CD14-positive monocyte (primary cell): Measurements from ENCODE around the gene MVP. TPM values are rescaled to one million over a fixed set of nuclear protein-coding genes. Genes with fewer than 3 reads are reported as not detected.

ENCODE experiments used
- DNase-seq, 3 donors: peaks; one replicate each; pipeline ENCODE4 v3.0.0-alpha.2; 2011 to 2022
- H2AFZ ChIP-seq: 2 replicates; pipeline ENCODE4 v1.6.0; 2012; ENCODE audit warnings: mild to moderate bottlenecking, low read depth, low read length, inconsistent platforms; ENCODE audit not compliant: insufficient read depth, poor library complexity, severe bottlenecking
- H3K27ac ChIP-seq, 2 donors: 1 replicate in 1 of 2; 2 replicates in 1 of 2; pipeline ENCODE4 v1.5.1; 2012 to 2013; ENCODE audit warnings: low read length in 2 of 2, control low read depth in 1 of 2, inconsistent platforms in 1 of 2, low read depth in 1 of 2, mild to moderate bottlenecking in 1 of 2
- H3K27me3 ChIP-seq, 2 donors: one replicate each; pipeline versions ENCODE4 v1.6.0 to v1.6.1; 2011 to 2013; ENCODE audit warnings: low read length in 2 of 2; ENCODE audit not compliant: control insufficient read depth in 2 of 2, insufficient read depth in 2 of 2
- H3K36me3 ChIP-seq, 2 donors: replicated peaks in 1 of 2; 1 replicate in 1 of 2; 2 replicates in 1 of 2; pipeline versions ENCODE4 v1.5.1 to v1.6.1; 2012 to 2013; ENCODE audit warnings: low read length in 2 of 2, control low read depth in 1 of 2, inconsistent platforms in 1 of 2, mild to moderate bottlenecking in 1 of 2; ENCODE audit not compliant: insufficient read depth in 2 of 2, control insufficient read depth in 1 of 2
- H3K4me1 ChIP-seq, 2 donors: 1 replicate in 1 of 2; 2 replicates in 1 of 2; pipeline versions ENCODE4 v1.5.1 to v1.6.1; 2012 to 2013; ENCODE audit warnings: low read length in 2 of 2, control low read depth in 1 of 2, inconsistent platforms in 1 of 2, mild to moderate bottlenecking in 1 of 2, moderate library complexity in 1 of 2; ENCODE audit not compliant: insufficient read depth in 2 of 2, control insufficient read depth in 1 of 2
- H3K4me2 ChIP-seq: replicated peaks from 2 replicates; pipeline ENCODE3; 2012; ENCODE audit warnings: low read length, moderate library complexity, mild to moderate bottlenecking; ENCODE audit not compliant: poor library complexity, severe bottlenecking; ENCODE audit errors: extremely low read depth
- H3K4me3 ChIP-seq, 3 experiments: fragments of 200-600 bp in 1 of 3; sonication (generic) in 1 of 3; replicated peaks in 1 of 3; 1 replicate in 2 of 3; 2 replicates in 1 of 3; pipeline ENCODE4 v1.5.1; 2011 to 2013; ENCODE audit warnings: low read length in 3 of 3, mild to moderate bottlenecking in 3 of 3, control low read depth in 2 of 3, low read depth in 2 of 3, inconsistent platforms in 1 of 3, moderate library complexity in 1 of 3
- H3K79me2 ChIP-seq: 2 replicates; pipeline ENCODE4 v1.6.0; 2012; ENCODE audit warnings: mild to moderate bottlenecking, control low read depth, inconsistent platforms, low read length, moderate library complexity; ENCODE audit not compliant: insufficient read depth
- H3K9ac ChIP-seq: 2 replicates; pipeline ENCODE4 v1.6.0; 2017; ENCODE audit warnings: low read length, mild to moderate bottlenecking; ENCODE audit not compliant: insufficient read depth, poor library complexity, severe bottlenecking
- H3K9me3 ChIP-seq, 2 donors: replicated peaks in 1 of 2; 1 replicate in 1 of 2; 2 replicates in 1 of 2; pipeline versions ENCODE4 v1.5.1 to v1.6.1; 2012 to 2013; ENCODE audit warnings: low read length in 2 of 2, control low read depth in 1 of 2; ENCODE audit not compliant: control insufficient read depth in 1 of 2, insufficient read depth in 1 of 2
- H4K20me1 ChIP-seq: 2 replicates; pipeline ENCODE4 v1.6.0; 2012; ENCODE audit warnings: mild to moderate bottlenecking, low read length, control low read depth, moderate library complexity; ENCODE audit not compliant: insufficient read depth
- H3K27ac Mint-ChIP-seq, 7 donors: one replicate each; pipeline ENCODE4 v1.8.0; 2020; ENCODE audit warnings: mild to moderate bottlenecking in 7 of 7, mixed read lengths in 7 of 7, moderate library complexity in 6 of 7, inconsistent platforms in 2 of 7
- H3K27me3 Mint-ChIP-seq, 3 donors: one replicate each; pipeline ENCODE4 v1.8.0; 2021 to 2022; ENCODE audit warnings: low read depth in 3 of 3, mild to moderate bottlenecking in 3 of 3, mixed read lengths in 3 of 3, moderate library complexity in 3 of 3, inconsistent platforms in 1 of 3
- H3K36me3 Mint-ChIP-seq, 2 donors: one replicate each; pipeline ENCODE4 v1.8.0; 2020; ENCODE audit warnings: mixed read lengths in 2 of 2, inconsistent platforms in 1 of 2, mild to moderate bottlenecking in 1 of 2
- H3K4me1 Mint-ChIP-seq: one replicate; pipeline ENCODE4 v1.8.0; 2020; ENCODE audit warnings: mild to moderate bottlenecking, mixed read lengths
- H3K4me3 Mint-ChIP-seq, 2 donors: one replicate each; pipeline ENCODE4 v1.8.0; 2020; ENCODE audit warnings: mild to moderate bottlenecking in 2 of 2, mixed read lengths in 2 of 2, moderate library complexity in 1 of 2
- H3K9me3 Mint-ChIP-seq, 7 donors: one replicate each; pipeline ENCODE4 v1.8.0; 2020 to 2022; ENCODE audit warnings: mixed read lengths in 7 of 7, mild to moderate bottlenecking in 6 of 7, moderate library complexity in 6 of 7, inconsistent platforms in 2 of 7
- WGBS: methylation state at CpG from one replicate; pipeline ENCODE4 v1.1.5; 2013; ENCODE audit warnings: missing lambda C conversion rate; ENCODE audit not compliant: insufficient coverage; 5-methylcytosine and 5-hydroxymethylcytosine counted together
- intact Hi-C, 2 donors: fragments of 100-400 bp; cut with micrococcal nuclease; formaldehyde crosslinking; loops; one replicate each; pipeline versions ENCODE4 v1.15.0 to v1.15.1; 2023
- polyA plus RNA-seq, 3 donors: library from polyadenylated mRNA; depleted of rRNA in 1 of 3; unstranded in 2 of 3; stranded (reverse) in 1 of 3; fragments of 300-500 nt in 2 of 3; fragments of >200 nt in 1 of 3; fragmentation: Illumina TruSeq in 2 of 3; gene quantifications; 1 replicate in 2 of 3; 2 replicates in 1 of 3; pipeline ENCODE4 v1.2.3, GENCODE V29; 2012 to 2021
- TF ChIP-seq, protein P1 (sequence below): fragments of 200-600 bp; IDR thresholded peaks from one replicate; pipeline ENCODE4 v1.8.0; 2022; ENCODE audit warnings: antibody characterized with exemption, mild to moderate bottlenecking

Gene MVP
- polyA plus RNA-seq, 3 donors = 146 to 274 (median 185) TPM

DNA sequence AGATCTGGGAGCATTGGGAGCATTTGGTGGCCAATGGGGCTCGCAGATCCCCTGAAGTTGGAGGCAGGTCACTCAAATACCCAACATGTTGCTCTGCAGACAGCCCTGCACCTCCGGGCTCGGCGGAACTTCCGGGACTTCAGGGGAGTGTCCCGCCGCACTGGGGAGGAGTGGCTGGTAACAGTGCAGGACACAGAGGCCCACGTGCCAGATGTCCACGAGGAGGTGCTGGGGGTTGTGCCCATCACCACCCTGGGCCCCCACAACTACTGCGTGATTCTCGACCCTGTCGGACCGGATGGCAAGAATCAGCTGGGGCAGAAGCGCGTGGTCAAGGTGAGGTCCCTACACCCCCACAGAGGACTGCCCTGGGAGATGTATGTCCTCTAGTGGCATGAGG lies 16.4 kb downstream of the MVP start:
- H3K4me2 ChIP-seq = no peak overlapping the region
- intact Hi-C loops = no loop called here
- H3K79me2 ChIP-seq = no peaks in the 10 kb centered on the region
- DNase-seq = no peak
- H3K27ac ChIP-seq = no peak overlapping the region
- H3K36me3 Mint-ChIP-seq = peaks cover 80 to 100% of the 10 kb centered on the region in 2 donors
- over 99% methylated on average over 15 of the region's 15 CpGs for WGBS
- H3K9me3 Mint-ChIP-seq = no peaks in the 10 kb centered on the region
- no peak overlapping the region for H2AFZ ChIP-seq
- no peak overlapping the region for H3K4me3 ChIP-seq
- TF ChIP-seq, protein P1, sequence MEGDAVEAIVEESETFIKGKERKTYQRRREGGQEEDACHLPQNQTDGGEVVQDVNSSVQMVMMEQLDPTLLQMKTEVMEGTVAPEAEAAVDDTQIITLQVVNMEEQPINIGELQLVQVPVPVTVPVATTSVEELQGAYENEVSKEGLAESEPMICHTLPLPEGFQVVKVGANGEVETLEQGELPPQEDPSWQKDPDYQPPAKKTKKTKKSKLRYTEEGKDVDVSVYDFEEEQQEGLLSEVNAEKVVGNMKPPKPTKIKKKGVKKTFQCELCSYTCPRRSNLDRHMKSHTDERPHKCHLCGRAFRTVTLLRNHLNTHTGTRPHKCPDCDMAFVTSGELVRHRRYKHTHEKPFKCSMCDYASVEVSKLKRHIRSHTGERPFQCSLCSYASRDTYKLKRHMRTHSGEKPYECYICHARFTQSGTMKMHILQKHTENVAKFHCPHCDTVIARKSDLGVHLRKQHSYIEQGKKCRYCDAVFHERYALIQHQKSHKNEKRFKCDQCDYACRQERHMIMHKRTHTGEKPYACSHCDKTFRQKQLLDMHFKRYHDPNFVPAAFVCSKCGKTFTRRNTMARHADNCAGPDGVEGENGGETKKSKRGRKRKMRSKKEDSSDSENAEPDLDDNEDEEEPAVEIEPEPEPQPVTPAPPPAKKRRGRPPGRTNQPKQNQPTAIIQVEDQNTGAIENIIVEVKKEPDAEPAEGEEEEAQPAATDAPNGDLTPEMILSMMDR = no peak
- no peaks in the 10 kb centered on the region for H3K4me1 ChIP-seq
- no peaks in the 10 kb centered on the region for H3K27me3 ChIP-seq
- no peak overlapping the region for H3K9ac ChIP-seq
- peaks cover 81% of the 10 kb centered on the region for H4K20me1 ChIP-seq
- H3K9me3 ChIP-seq = no peaks in the 10 kb centered on the region
- H3K36me3 ChIP-seq = peaks cover 92 to 100% of the 10 kb centered on the region in 2 donors
- no peak overlapping the region for H3K27ac Mint-ChIP-seq
- H3K27me3 Mint-ChIP-seq = no peaks in the 10 kb centered on the region
- no peaks in the 10 kb centered on the region for H3K4me1 Mint-ChIP-seq
- no peak overlapping the region for H3K4me3 Mint-ChIP-seq

DNA sequence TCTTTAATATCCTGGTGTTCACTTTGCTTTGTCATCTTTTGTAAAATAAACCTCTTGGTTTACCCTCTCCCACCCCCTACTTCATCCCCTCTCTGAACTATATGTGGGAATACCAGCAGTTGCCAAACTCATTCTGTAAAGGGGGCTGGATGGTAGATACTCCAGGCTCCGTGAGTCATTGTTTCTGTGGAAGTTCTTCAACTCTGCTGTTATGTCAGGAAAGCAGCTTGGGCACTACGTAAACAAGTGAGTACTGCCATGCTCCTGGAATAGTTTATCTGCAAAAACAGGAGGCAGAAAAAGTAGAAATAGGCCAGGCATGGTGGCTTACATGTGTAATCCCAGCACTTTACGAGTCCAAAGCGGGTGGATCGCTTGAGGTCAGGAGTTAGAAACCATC lies 17.6 kb downstream of the MVP start:
- Histone ChIP-seq H3K4me1 (no peaks in the 10 kb centered on the region), H3K9me3 (no peaks in the 10 kb centered on the region), H3K9ac (no peak overlapping the region), H3K27ac (no peak overlapping the region), H2AFZ (no peak overlapping the region), H3K4me3 (no peak overlapping the region), H3K36me3 (peaks cover 96 to 100% of the 10 kb centered on the region in 2 donors), H3K4me2 (no peak overlapping the region), H4K20me1 (peaks cover 77% of the 10 kb centered on the region), H3K79me2 (no peaks in the 10 kb centered on the region), H3K27me3 (no peaks in the 10 kb centered on the region)
- Mint-ChIP-seq H3K9me3 (no peaks in the 10 kb centered on the region), H3K4me1 (no peaks in the 10 kb centered on the region), H3K36me3 (peaks cover 78 to 100% of the 10 kb centered on the region in 2 donors), H3K4me3 (no peak overlapping the region), H3K27ac (peak overlapping the region in 1 of 7 donors; percentile 59), H3K27me3 (no peaks in the 10 kb centered on the region)
- 100% methylated on average over 2 of the region's 5 CpGs for WGBS
- intact Hi-C loops = no loop called here
- no peak for DNase-seq
- TF ChIP-seq, protein P1 = no peak
